DND-41 (cell line): Measurements from ENCODE around the gene UNC119.

ENCODE experiments used
- ATAC-seq: fragments of 200-7000 bp; cut with Tn5 transposase; 3 replicates; pipeline ENCODE4 v1.9.1; 2021; ENCODE audit warnings: low read depth; ENCODE audit not compliant: insufficient read depth
- DNase-seq: peaks from one replicate; pipeline ENCODE4 v3.0.0-alpha.2; 2020
- H2AFZ ChIP-seq: 2 replicates; pipeline ENCODE4 v1.6.0; 2012; ENCODE audit warnings: low read depth, low read length
- H3K27ac ChIP-seq: 2 replicates; pipeline ENCODE4 v1.5.1; 2012; ENCODE audit warnings: low read length, inconsistent platforms
- H3K27me3 ChIP-seq: fragments of 200-600 bp; sonication (generic); 2 replicates; pipeline ENCODE4 v1.6.0; 2012; ENCODE audit warnings: low read length, mild to moderate bottlenecking, inconsistent platforms; ENCODE audit not compliant: insufficient read depth, poor library complexity
- H3K36me3 ChIP-seq: 2 replicates; pipeline ENCODE4 v1.5.1; 2012; ENCODE audit warnings: low read length, inconsistent platforms; ENCODE audit not compliant: insufficient read depth
- H3K4me1 ChIP-seq: 2 replicates; pipeline ENCODE4 v1.5.1; 2012; ENCODE audit warnings: mild to moderate bottlenecking, low read length; ENCODE audit not compliant: insufficient read depth
- H3K4me2 ChIP-seq: 2 replicates; pipeline ENCODE4 v1.6.0; 2012; ENCODE audit warnings: mild to moderate bottlenecking, moderate library complexity, low read length, inconsistent platforms; ENCODE audit not compliant: insufficient read depth
- H3K4me3 ChIP-seq, 2 experiments: fragments of 200-600 bp in 1 of 2; shearing (Covaris generic) in 1 of 2; 2 replicates each; pipeline ENCODE4 v1.5.1; 2012 to 2016; ENCODE audit warnings: inconsistent platforms in 2 of 2, low read length in 2 of 2, mild to moderate bottlenecking in 2 of 2, low read depth in 1 of 2, moderate library complexity in 1 of 2
- H3K79me2 ChIP-seq: 2 replicates; pipeline ENCODE4 v1.6.0; 2012; ENCODE audit warnings: low read length, inconsistent platforms; ENCODE audit not compliant: insufficient read depth
- H3K9ac ChIP-seq: 2 replicates; pipeline ENCODE4 v1.6.0; 2012; ENCODE audit warnings: low read depth, mild to moderate bottlenecking, inconsistent platforms, low read length, moderate library complexity
- H3K9me3 ChIP-seq: 2 replicates; pipeline ENCODE4 v1.5.1; 2012; ENCODE audit warnings: low read length, moderate library complexity, mild to moderate bottlenecking, inconsistent platforms; ENCODE audit not compliant: insufficient read depth, severe bottlenecking
- H4K20me1 ChIP-seq: 2 replicates; pipeline ENCODE4 v1.6.0; 2012; ENCODE audit warnings: low read length; ENCODE audit not compliant: insufficient read depth
- CTCF ChIP-seq: IDR thresholded peaks from 2 replicates; pipeline ENCODE4 v1.5.1; 2012; ENCODE audit warnings: borderline replicate concordance, low read length, moderate library complexity, mild to moderate bottlenecking; ENCODE audit not compliant: poor library complexity, severe bottlenecking; ENCODE audit errors: extremely low read depth
- EZH2 ChIP-seq: IDR thresholded peaks from 3 replicates; pipeline ENCODE4 v1.6.1; 2012; ENCODE audit warnings: borderline replicate concordance, low read depth, mild to moderate bottlenecking, moderate library complexity, low read length, inconsistent platforms; ENCODE audit not compliant: severe bottlenecking

UNC119 gene

GRCh38 chr17:28567604-28568003 is 15.2 kb upstream of the UNC119 start:
- Histone ChIP-seq H3K79me2 (peaks cover 56% of the 10 kb centered on the region), H3K36me3 (peaks cover 28% of the 10 kb centered on the region), H3K9me3 (no peaks in the 10 kb centered on the region), H2AFZ (no peak overlapping the region), H3K4me2 (no peak overlapping the region), H3K9ac (no peak overlapping the region), H3K27ac (no peak overlapping the region), H3K4me1 (peaks cover 36% of the 10 kb centered on the region), H3K27me3 (no peaks in the 10 kb centered on the region), H3K4me3 (no peak overlapping the region), H4K20me1 (no peaks in the 10 kb centered on the region; the same call in 1 of the 2 replicates)
- DNase-seq, result no peak
- TF ChIP-seq CTCF (no peak), EZH2 (no peak)
- ATAC-seq, result no peak

DNA sequence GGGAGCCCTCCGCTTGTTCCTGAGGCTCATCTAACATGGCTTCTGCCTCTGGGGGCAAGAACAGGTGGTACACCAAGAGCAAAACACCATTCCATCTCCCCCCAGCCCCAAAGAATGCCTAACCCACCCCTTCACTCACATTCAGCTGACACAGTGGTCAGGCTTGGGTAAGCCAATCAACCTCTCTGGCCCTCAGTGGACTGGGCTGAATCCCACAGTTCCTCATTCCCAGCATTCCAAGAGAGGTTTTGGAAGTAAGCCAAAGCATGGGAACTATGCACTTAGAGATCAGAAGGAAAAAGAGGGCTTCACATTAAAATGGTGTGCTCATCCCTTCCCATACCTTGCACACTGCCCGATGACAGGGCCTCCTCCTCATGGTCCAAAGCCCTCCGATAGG is 11.1 kb upstream of the UNC119 start:
- Histone ChIP-seq H3K4me2 (no peak overlapping the region), H3K4me3 (no peak overlapping the region), H4K20me1 (no peaks in the 10 kb centered on the region), H3K27ac (no peak overlapping the region), H3K27me3 (no peaks in the 10 kb centered on the region), H3K9ac (no peak overlapping the region), H3K9me3 (no peaks in the 10 kb centered on the region), H3K79me2 (peaks cover 27% of the 10 kb centered on the region), H3K4me1 (0 out of 2 replicates have a peak, but pooled peaks cover 5% of the 10 kb centered on the region), H2AFZ (no peak overlapping the region), H3K36me3 (peaks cover 48% of the 10 kb centered on the region)
- DNase-seq (no peak), ATAC-seq (no peak)
- no peak for TF ChIP-seq EZH2
- no peak for TF ChIP-seq CTCF

DNA sequence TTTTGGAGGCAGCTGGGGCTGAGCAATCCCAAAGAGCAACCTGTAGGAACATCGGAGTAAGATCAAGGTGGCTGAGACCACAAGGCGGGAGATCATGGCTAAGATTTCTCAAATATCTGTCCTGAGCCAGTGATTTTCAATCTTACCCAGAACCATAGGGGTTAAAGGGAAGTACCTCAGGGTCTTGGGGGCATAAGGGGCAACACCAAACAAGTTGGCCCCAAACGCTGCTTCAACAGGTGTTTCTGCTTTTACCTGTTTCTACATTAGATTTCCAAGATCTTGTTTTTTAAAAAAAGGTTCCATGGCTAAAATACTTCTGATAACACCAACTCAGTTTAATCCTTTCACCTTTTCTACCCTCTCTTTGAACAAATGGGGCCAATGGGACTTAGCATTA is 2.6 kb upstream of the UNC119 start:
- no peak for TF ChIP-seq CTCF
- no peak for TF ChIP-seq EZH2
- H3K4me3 ChIP-seq, result no peak overlapping the region
- H3K27ac ChIP-seq, result no peak overlapping the region
- no peak overlapping the region for H2AFZ ChIP-seq
- H3K4me2 ChIP-seq, result no peak overlapping the region
- peaks cover 52% of the 10 kb centered on the region for H3K36me3 ChIP-seq
- no peaks in the 10 kb centered on the region for H3K79me2 ChIP-seq
- H3K27me3 ChIP-seq, result no peaks in the 10 kb centered on the region
- ATAC-seq (no peak), DNase-seq (no peak)
- H3K9ac ChIP-seq, result no peak overlapping the region
- H3K9me3 ChIP-seq, result no peaks in the 10 kb centered on the region
- H4K20me1 ChIP-seq, result no peaks in the 10 kb centered on the region
- H3K4me1 ChIP-seq, result peaks cover 26% of the 10 kb centered on the region

GRCh38 chr17:28554565-28554964 is 2.1 kb upstream of the UNC119 start:
- DNase-seq, result no peak
- no peak overlapping the region for H3K4me3 ChIP-seq
- no peak for ATAC-seq

More at GRCh38 chr17:28554565-28554964, 2.1 kb upstream of the UNC119 start:
- peaks cover 30% of the 10 kb centered on the region for H3K4me1 ChIP-seq
- TF ChIP-seq CTCF (peak; percentile 48), EZH2 (no peak)
- no peaks in the 10 kb centered on the region for H3K27me3 ChIP-seq
- H3K9ac ChIP-seq, result no peak overlapping the region
- H3K9me3 ChIP-seq, result no peaks in the 10 kb centered on the region
- H2AFZ ChIP-seq, result no peak overlapping the region
- no peaks in the 10 kb centered on the region for H4K20me1 ChIP-seq
- H3K4me2 ChIP-seq, result no peak overlapping the region
- H3K27ac ChIP-seq, result no peak overlapping the region
- peaks cover 47% of the 10 kb centered on the region for H3K36me3 ChIP-seq
- H3K79me2 ChIP-seq, result no peaks in the 10 kb centered on the region
